Measurements from ENCODE around the gene MAP3K5.

DNA sequence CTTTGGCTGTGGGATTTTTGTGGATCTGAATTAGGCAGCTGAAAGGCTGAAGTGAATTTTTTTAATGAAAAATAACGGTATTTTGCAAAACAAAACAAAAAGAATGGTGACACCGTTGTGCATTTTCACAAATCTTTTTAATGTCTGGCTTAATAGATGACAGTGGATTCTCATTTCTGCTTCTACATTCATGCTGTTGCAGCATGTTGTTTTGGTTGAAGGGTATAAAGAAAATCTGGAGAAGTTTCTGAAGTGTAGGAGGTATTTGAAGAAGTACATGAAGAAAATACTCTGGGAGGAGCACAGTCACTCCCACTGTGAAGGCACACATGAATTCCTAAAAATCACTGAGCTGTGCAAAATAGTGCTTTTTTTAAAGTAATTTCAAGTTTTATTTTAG lies 3.1 kb upstream of the MAP3K5 start:
- TF ChIP-seq POLR2A (IDR thresholded peaks at IDR 0.05), result no peak
- no peak for TF ChIP-seq CTCF (IDR thresholded peaks at IDR 0.05)
- no peak for TF ChIP-seq EP300 (IDR thresholded peaks at IDR 0.05)
